OCI-LY3 (cell line): ENCODE data around the gene KRT79.

Experiments used
- H2AFZ ChIP-seq: fragments of 200-600, 300-600 bp; shearing (Covaris generic); 2 replicates; pipeline ENCODE4 v1.6.0; 2014; ENCODE audit warnings: antibody characterized with exemption, low read depth, low read length
- H3K27ac ChIP-seq: fragments of 200-600, 300-600 bp; sonication (generic); 2 replicates; pipeline ENCODE4 v1.5.1; 2014; ENCODE audit warnings: mild to moderate bottlenecking, low read length, moderate library complexity, mixed read lengths
- H3K27me3 ChIP-seq: fragments of 200-600, 300-600 bp; sonication (generic); 2 replicates; pipeline ENCODE4 v1.6.1; 2014; ENCODE audit warnings: low read depth, low read length, mixed read lengths
- H3K36me3 ChIP-seq: fragments of 200-600, 300-600 bp; sonication (generic); replicated peaks from 2 replicates; pipeline ENCODE3; 2014; ENCODE audit warnings: low read depth, low read length, mixed read lengths
- H3K4me1 ChIP-seq: fragments of 300-600, 200-600 bp; sonication (generic); 2 replicates; pipeline ENCODE4 v1.6.1; 2014; ENCODE audit warnings: low read length, mixed read lengths
- H3K4me2 ChIP-seq: fragments of 200-600, 300-600 bp; sonication (generic); 2 replicates; pipeline ENCODE4 v1.6.1; 2014; ENCODE audit warnings: low read length, mixed read lengths
- H3K4me3 ChIP-seq: fragments of 300-600, 200-600 bp; sonication (generic); 2 replicates; pipeline ENCODE4 v1.5.1; 2014; ENCODE audit warnings: antibody characterized with exemption, mild to moderate bottlenecking, low read length, moderate library complexity
- H3K79me2 ChIP-seq: fragments of 300-600, 200-600 bp; shearing (Covaris generic); 2 replicates; pipeline ENCODE4 v1.6.1; 2014; ENCODE audit warnings: mild to moderate bottlenecking, low read length, mixed read lengths
- H3K9ac ChIP-seq: fragments of 300-600, 200-600 bp; shearing (Covaris generic); 2 replicates; pipeline ENCODE4 v1.6.0; 2014; ENCODE audit warnings: mild to moderate bottlenecking, low read length, moderate library complexity
- H3K9me3 ChIP-seq: fragments of 200-600, 300-600 bp; shearing (Covaris generic); 2 replicates; pipeline ENCODE4 v1.6.1; 2014; ENCODE audit warnings: low read length, mixed read lengths; ENCODE audit not compliant: insufficient read depth
- H4K20me1 ChIP-seq: fragments of 200-600, 300-600 bp; sonication (generic); 2 replicates; pipeline ENCODE4 v1.6.1; 2016; ENCODE audit warnings: low read length, mixed read lengths; ENCODE audit not compliant: insufficient read depth
- CTCF ChIP-seq: fragments of 200-600, 300-600 bp; sonication (generic); IDR thresholded peaks from 2 replicates; pipeline ENCODE4 v1.5.1; 2014; ENCODE audit warnings: antibody characterized with exemption, low read length, low read depth
- EZH2phosphoT487 ChIP-seq: fragments of 200-600 bp; shearing (Covaris generic); IDR thresholded peaks from 2 replicates; pipeline ENCODE4 v1.6.1; 2018; ENCODE audit warnings: antibody characterized with exemption, mixed run types, low read depth

KRT79 gene

DNA sequence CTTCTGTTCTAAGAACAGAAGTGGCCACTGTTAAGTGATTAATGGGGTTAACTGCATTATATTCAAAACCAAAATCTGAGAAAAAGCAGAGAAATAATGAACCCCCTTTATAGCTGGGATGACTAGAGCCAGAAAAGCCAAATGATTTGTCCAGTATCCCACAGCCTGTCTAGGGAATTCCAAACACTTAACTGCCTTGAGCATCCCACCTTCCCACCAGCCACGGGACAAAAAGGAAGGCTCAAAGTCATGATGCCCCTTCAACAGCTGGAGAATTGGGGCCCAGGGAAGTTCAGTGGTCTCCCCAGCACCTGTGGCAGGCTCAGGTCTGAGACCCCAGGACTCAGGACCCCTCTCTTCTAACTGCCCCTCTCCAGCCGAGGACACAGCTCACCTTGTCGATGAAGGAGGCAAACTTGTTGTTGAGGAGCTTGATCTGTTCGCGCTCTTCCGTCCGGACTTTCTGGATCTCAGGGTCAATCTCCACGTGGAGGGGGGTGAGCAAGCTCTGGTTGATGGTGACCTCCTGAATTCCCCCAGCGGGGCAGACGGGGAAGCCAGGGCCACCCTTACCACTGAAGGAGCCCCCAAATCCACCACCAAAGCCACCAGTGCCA lies 20.8 kb downstream of the KRT79 start:
- Histone ChIP-seq H3K4me3 (no peak overlapping the region), H3K79me2 (no peaks in the 10 kb centered on the region), H4K20me1 (no peaks in the 10 kb centered on the region), H3K36me3 (no peaks in the 10 kb centered on the region), H3K4me1 (no peaks in the 10 kb centered on the region), H3K4me2 (no peak overlapping the region), H3K9me3 (no peaks in the 10 kb centered on the region), H2AFZ (no peak overlapping the region), H3K9ac (no peak overlapping the region), H3K27me3 (peaks cover 20% of the 10 kb centered on the region; the same call in 1 of the 2 replicates), H3K27ac (no peak overlapping the region)
- TF ChIP-seq EZH2phosphoT487 (no peak), CTCF (no peak)

DNA sequence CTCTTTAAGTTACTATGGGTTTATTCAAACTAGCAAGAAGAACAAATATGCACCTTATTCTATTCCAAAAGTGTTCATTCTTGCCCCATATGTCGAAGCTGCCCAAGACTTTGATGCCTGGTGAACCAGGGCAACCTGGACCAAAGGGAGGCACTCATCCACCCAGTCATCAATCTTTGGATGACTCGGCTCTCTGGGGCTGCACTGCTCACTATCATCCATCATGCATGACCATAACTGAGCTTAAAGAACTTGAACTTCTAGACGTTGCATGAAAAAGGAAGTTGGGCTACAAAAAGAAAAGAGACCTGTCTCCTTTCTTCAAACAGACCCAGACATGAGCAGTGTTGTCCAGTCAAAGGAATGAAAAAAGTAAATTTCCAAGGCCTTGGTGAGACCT lies 21.4 kb downstream of the KRT79 start:
- Histone ChIP-seq H3K9ac (no peak overlapping the region), H3K4me1 (no peaks in the 10 kb centered on the region), H4K20me1 (no peaks in the 10 kb centered on the region), H3K4me2 (no peak overlapping the region), H3K27me3 (peaks cover 14% of the 10 kb centered on the region; the same call in 1 of the 2 replicates), H2AFZ (no peak overlapping the region), H3K36me3 (no peaks in the 10 kb centered on the region), H3K27ac (no peak overlapping the region), H3K9me3 (no peaks in the 10 kb centered on the region), H3K79me2 (no peaks in the 10 kb centered on the region), H3K4me3 (no peak overlapping the region)
- TF ChIP-seq CTCF: no peak
- TF ChIP-seq EZH2phosphoT487: no peak

- no peaks in the 10 kb centered on the region for H3K36me3 ChIP-seq
- H2AFZ ChIP-seq: no peak overlapping the region
- H3K4me2 ChIP-seq: no peak overlapping the region
- no peaks in the 10 kb centered on the region for H3K9me3 ChIP-seq
- peaks cover 13% of the 10 kb centered on the region; the same call in 1 of the 2 replicates for H3K27me3 ChIP-seq
- no peak overlapping the region for H3K27ac ChIP-seq
- H3K79me2 ChIP-seq: no peaks in the 10 kb centered on the region
- no peak overlapping the region for H3K9ac ChIP-seq
- no peaks in the 10 kb centered on the region for H3K4me1 ChIP-seq
- TF ChIP-seq EZH2phosphoT487: no peak
- TF ChIP-seq CTCF: no peak
- no peaks in the 10 kb centered on the region for H4K20me1 ChIP-seq
- no peak overlapping the region for H3K4me3 ChIP-seq
These were observed 22.1 kb downstream of the KRT79 start for GRCh38 chr12:52812073-52812400.

DNA sequence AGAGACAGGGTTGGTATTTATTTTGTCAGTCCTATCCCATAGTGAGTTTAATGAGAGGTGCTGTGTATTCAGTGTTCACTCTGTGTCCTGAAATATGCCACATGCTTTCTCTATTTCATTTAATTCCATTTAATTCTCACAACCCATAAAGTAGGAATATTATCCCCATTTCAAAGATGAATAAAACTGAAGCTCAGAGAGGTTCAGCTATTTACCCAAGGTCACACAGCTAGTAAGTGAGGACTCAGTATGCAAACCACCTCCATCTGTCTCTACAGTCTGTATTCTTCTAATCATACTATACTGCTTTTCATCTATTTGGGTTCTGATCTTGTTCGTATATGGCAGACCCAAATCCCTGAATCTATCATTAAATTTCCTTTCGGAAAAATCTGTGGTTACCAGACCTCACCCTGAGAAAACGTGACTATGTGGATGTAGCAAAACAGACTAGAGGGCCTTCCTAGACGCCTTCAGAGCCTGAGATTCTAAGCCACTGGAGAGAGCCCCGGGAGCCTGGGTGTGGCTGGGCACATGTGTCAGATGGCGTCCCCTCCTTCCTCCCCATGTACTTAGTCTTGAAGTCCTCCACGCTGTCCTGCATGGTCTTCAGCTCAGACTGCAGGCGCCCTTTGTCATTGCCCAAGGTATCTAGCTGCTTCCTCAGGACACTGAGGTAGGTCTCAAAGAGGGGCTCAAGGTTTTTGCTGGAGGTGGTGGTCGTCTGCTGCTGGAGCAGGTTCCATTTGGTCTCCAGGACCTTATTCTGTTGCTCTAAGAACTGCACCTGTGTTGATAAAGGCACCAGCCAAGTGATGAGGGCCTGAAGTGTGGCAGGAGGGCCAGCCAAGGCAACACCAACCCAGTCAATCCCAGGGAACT lies 22.7 kb downstream of the KRT79 start:
- no peak overlapping the region for H2AFZ ChIP-seq
- no peaks in the 10 kb centered on the region for H3K4me1 ChIP-seq
- no peak overlapping the region for H3K27ac ChIP-seq
- H3K79me2 ChIP-seq: no peaks in the 10 kb centered on the region
- no peaks in the 10 kb centered on the region for H4K20me1 ChIP-seq
- peaks cover 13% of the 10 kb centered on the region; the same call in 1 of the 2 replicates for H3K27me3 ChIP-seq
- H3K36me3 ChIP-seq: no peaks in the 10 kb centered on the region
- no peaks in the 10 kb centered on the region for H3K9me3 ChIP-seq
- TF ChIP-seq CTCF (no peak), EZH2phosphoT487 (no peak)
- no peak overlapping the region for H3K9ac ChIP-seq
- no peak overlapping the region for H3K4me3 ChIP-seq
- H3K4me2 ChIP-seq: no peak overlapping the region
